IPS-18c (cell line): Measurements from ENCODE around the gene IKBKG.
"Not testable (repeated sequence)": the region's sequence is repeated elsewhere in the genome, so short reads cannot be mapped to it uniquely, and the experiment has no call there.

Source experiments
- H3K4me3 ChIP-seq: 2 replicates; pipeline ENCODE4 v1.7.0; 2013; ENCODE audit warnings: low read depth, mild to moderate bottlenecking, low read length, moderate library complexity; ENCODE audit not compliant: insufficient read depth
- H3K9me3 ChIP-seq: one replicate; pipeline ENCODE4 v1.6.1; 2013; ENCODE audit warnings: mild to moderate bottlenecking, low read length, moderate library complexity; ENCODE audit not compliant: control insufficient read depth, insufficient read depth

Gene IKBKG

GRCh38 chrX:154517101-154517781 is 30.2 kb upstream of the IKBKG start:
- H3K4me3 ChIP-seq, result peak overlapping the region; percentile 40

GRCh38 chrX:154519389-154519788 is 28.0 kb upstream of the IKBKG start:
- Histone ChIP-seq H3K4me3 (no peak overlapping the region), H3K9me3 (peaks cover 7% of the 10 kb centered on the region)

More at GRCh38 chrX:154517101-154517781, 30.2 kb upstream of the IKBKG start:
- peaks cover 7% of the 10 kb centered on the region for H3K9me3 ChIP-seq

GRCh38 chrX:154525606-154526490 is 21.6 kb upstream of the IKBKG start:
- no peak overlapping the region for H3K4me3 ChIP-seq
- peaks cover 16% of the 10 kb centered on the region for H3K9me3 ChIP-seq

GRCh38 chrX:154526901-154527675 is 20.3 kb upstream of the IKBKG start:
- Histone ChIP-seq H3K4me3 (no peak overlapping the region), H3K9me3 (peaks cover 17% of the 10 kb centered on the region)

- H3K4me3 ChIP-seq, result no peak overlapping the region
- H3K9me3 ChIP-seq, result peaks cover 22% of the 10 kb centered on the region
Measured at GRCh38 chrX:154529206-154529612, 18.2 kb upstream of the IKBKG start.

GRCh38 chrX:154530286-154530685 is 17.1 kb upstream of the IKBKG start:
- no peak overlapping the region for H3K4me3 ChIP-seq

GRCh38 chrX:154531626-154532025 is 15.8 kb upstream of the IKBKG start:
- peaks cover 21% of the 10 kb centered on the region for H3K9me3 ChIP-seq
- H3K4me3 ChIP-seq, result no peak overlapping the region

More at GRCh38 chrX:154530286-154530685, 17.1 kb upstream of the IKBKG start:
- peaks cover 22% of the 10 kb centered on the region for H3K9me3 ChIP-seq

- peaks cover 15% of the 10 kb centered on the region for H3K9me3 ChIP-seq
- H3K4me3 ChIP-seq, result no peak overlapping the region
Measured at GRCh38 chrX:154532690-154533089, 14.7 kb upstream of the IKBKG start.

GRCh38 chrX:154534526-154535322 is 12.7 kb upstream of the IKBKG start:
- no peak overlapping the region for H3K4me3 ChIP-seq
- H3K9me3 ChIP-seq, result peaks cover 13% of the 10 kb centered on the region

- Histone ChIP-seq H3K4me3 (no peak overlapping the region), H3K9me3 (peaks cover 11% of the 10 kb centered on the region)
Measured at GRCh38 chrX:154535892-154536291, 11.5 kb upstream of the IKBKG start.

GRCh38 chrX:154539077-154539476 is 8.3 kb upstream of the IKBKG start:
- no peak overlapping the region for H3K4me3 ChIP-seq
- H3K9me3 ChIP-seq, result peaks cover 12% of the 10 kb centered on the region

GRCh38 chrX:154540365-154540764 is 7.1 kb upstream of the IKBKG start:
- H3K9me3 ChIP-seq, result peaks cover 12% of the 10 kb centered on the region
- H3K4me3 ChIP-seq, result not testable (repeated sequence)

GRCh38 chrX:154540897-154541535 is 6.4 kb upstream of the IKBKG start:
- no peak overlapping the region; the same call in 1 of the 2 replicates for H3K4me3 ChIP-seq
- H3K9me3 ChIP-seq, result peaks cover 11% of the 10 kb centered on the region

GRCh38 chrX:154541589-154541895 is 5.9 kb upstream of the IKBKG start:
- H3K4me3 ChIP-seq, result no peak overlapping the region
- H3K9me3 ChIP-seq, result peaks cover 10% of the 10 kb centered on the region

GRCh38 chrX:154541896-154542722 is 5.3 kb upstream of the IKBKG start:
- Histone ChIP-seq H3K4me3 (no peak overlapping the region), H3K9me3 (peaks cover 9% of the 10 kb centered on the region)
